HCT116 (cell line): Measurements from ENCODE around the gene PLEKHM3. TPM values are rescaled to one million over a fixed set of nuclear protein-coding genes. Genes with fewer than 3 reads are reported as not detected.

Experiments
- ATAC-seq: fragments of 200-7000 bp; cut with Tn5 transposase; 2 replicates; pipeline ENCODE4 v1.9.1; 2020; ENCODE audit warnings: mild to moderate bottlenecking, moderate library complexity
- BruUV-seq: library from RNA; stranded (reverse); fragments of 400-500 nt; replicated peaks from 2 replicates; lab custom pipeline; 2021; lab: Mats Ljungman, UMichigan
- CTCF ChIA-PET: fragments of 300-600 bp; sonication (Branson Sonifier 250); formaldehyde crosslinking; loops from one replicate; lab custom pipeline; 2021; ENCODE audit warnings: antibody characterized with exemption; lab: Charles Lee
- POLR2A ChIA-PET: fragments of 300-600, 350-600 bp; sonication (Branson Sonifier 250); formaldehyde crosslinking; loops from one replicate; lab custom pipeline; 2021; ENCODE audit warnings: antibody characterized with exemption; lab: Charles Lee
- RAD21 ChIA-PET, 2 experiments: fragments of 300-600 bp; sonication (Branson Sonifier 250); formaldehyde crosslinking; loops; one replicate each; lab custom pipeline; 2023; ENCODE audit warnings: low total read pairs in 2 of 2; ENCODE audit not compliant: uncharacterized antibody in 2 of 2, unreplicated experiment in 2 of 2, low non-redundant PET in 1 of 2; lab: Charles Lee
- DNase-seq: peaks from one replicate; pipeline ENCODE4 v3.0.0-alpha.2; 2010; ENCODE audit warnings: low read depth, low spot score
- H2AFZ ChIP-seq: fragments of 200-600 bp; shearing (Covaris generic), sonication (generic); 2 replicates; pipeline ENCODE4 v1.6.1; 2017; ENCODE audit warnings: low read depth, mixed run types, mixed read lengths, antibody characterized with exemption, low read length; ENCODE audit not compliant: poor library complexity, severe bottlenecking
- H3K27ac ChIP-seq: 2 replicates; pipeline ENCODE4 v1.5.1; 2012; ENCODE audit warnings: low read depth, low read length
- H3K27me3 ChIP-seq: fragments of 200-600 bp; sonication (generic); 2 replicates; pipeline ENCODE4 v1.6.1; 2016; ENCODE audit warnings: mixed run types, low read length, mixed read lengths; ENCODE audit not compliant: insufficient read depth
- H3K36me3 ChIP-seq, 2 experiments: fragments of 200-500 bp in 1 of 2; fragments of 200-600 bp in 1 of 2; sonication (Bioruptor generic) in 1 of 2; sonication (generic) in 1 of 2; 2 replicates each; pipeline versions ENCODE4 v1.5.1 to v1.6.1; 2014 to 2016; ENCODE audit warnings: low read length in 2 of 2, inconsistent platforms in 1 of 2, mixed read lengths in 1 of 2, mixed run types in 1 of 2; ENCODE audit not compliant: insufficient read depth in 2 of 2, control insufficient read depth in 1 of 2
- H3K4me1 ChIP-seq, 2 experiments: fragments of 200-600 bp in 1 of 2; sonication (generic) in 1 of 2; 2 replicates each; pipeline versions ENCODE4 v1.5.1 to v1.6.1; 2012 to 2017; ENCODE audit warnings: low read length in 2 of 2, inconsistent platforms in 1 of 2, mild to moderate bottlenecking in 1 of 2, mixed read lengths in 1 of 2, mixed run types in 1 of 2, moderate library complexity in 1 of 2; ENCODE audit not compliant: insufficient read depth in 2 of 2, control insufficient read depth in 1 of 2
- H3K4me2 ChIP-seq: fragments of 200-600 bp; sonication (generic); 2 replicates; pipeline ENCODE4 v1.6.1; 2017; ENCODE audit warnings: mixed run types, low read length, mixed read lengths
- H3K4me3 ChIP-seq, 2 experiments: fragments of 200-600 bp in 1 of 2; sonication (generic) in 1 of 2; replicated peaks in 1 of 2; 2 replicates each; pipeline ENCODE4 v1.5.1; 2011 to 2016; ENCODE audit warnings: low read length in 2 of 2, control low read depth in 1 of 2, low read depth in 1 of 2, mild to moderate bottlenecking in 1 of 2, mixed read lengths in 1 of 2, mixed run types in 1 of 2
- H3K79me2 ChIP-seq: fragments of 200-600 bp; sonication (generic); 2 replicates; pipeline ENCODE4 v1.6.1; 2017; ENCODE audit warnings: mild to moderate bottlenecking, mixed run types, low read length, moderate library complexity, mixed read lengths; ENCODE audit not compliant: insufficient read depth
- H3K9ac ChIP-seq: fragments of 200-600 bp; sonication (generic); 2 replicates; pipeline ENCODE4 v1.6.1; 2016; ENCODE audit warnings: low read length, mixed read lengths
- H3K9me2 ChIP-seq: fragments of 200-600 bp; sonication (generic), shearing (Covaris generic); 2 replicates; pipeline ENCODE4 v1.6.1; 2017; ENCODE audit warnings: mixed run types, mild to moderate bottlenecking, moderate library complexity; ENCODE audit not compliant: insufficient read depth
- H3K9me3 ChIP-seq, 2 experiments: fragments of 200-500 bp in 1 of 2; fragments of 200-600 bp in 1 of 2; sonication (Bioruptor generic) in 1 of 2; sonication (generic) in 1 of 2; 2 replicates each; pipeline ENCODE4 v1.6.1; 2014 to 2017; ENCODE audit warnings: low read length in 2 of 2, mixed read lengths in 2 of 2, inconsistent platforms in 1 of 2, low read depth in 1 of 2, mild to moderate bottlenecking in 1 of 2, mixed run types in 1 of 2, moderate library complexity in 1 of 2; ENCODE audit not compliant: control insufficient read depth in 1 of 2, insufficient read depth in 1 of 2
- H4K20me1 ChIP-seq: fragments of 200-600 bp; sonication (generic), shearing (Covaris generic); 2 replicates; pipeline ENCODE4 v1.6.1; 2017; ENCODE audit warnings: mixed run types, mild to moderate bottlenecking, moderate library complexity; ENCODE audit not compliant: insufficient read depth
- CBX3 ChIP-seq: IDR thresholded peaks from 2 replicates; pipeline ENCODE4 v1.6.1; 2012; ENCODE audit warnings: low read depth
- CEBPB ChIP-seq: IDR thresholded peaks from 2 replicates; pipeline ENCODE4 v1.6.1; 2012; ENCODE audit warnings: low read depth
- EGR1 ChIP-seq: IDR thresholded peaks from 2 replicates; pipeline ENCODE4 v1.6.1; 2012; ENCODE audit warnings: low read depth
- ELF1 ChIP-seq: IDR thresholded peaks from 2 replicates; pipeline ENCODE4 v1.6.1; 2012; ENCODE audit warnings: low read depth, borderline replicate concordance
- EZH2phosphoT487 ChIP-seq: fragments of 200-600 bp; IDR thresholded peaks from 2 replicates; pipeline ENCODE4 v1.6.1; 2018; ENCODE audit warnings: antibody characterized with exemption, borderline replicate concordance
- FOSL1 ChIP-seq: IDR thresholded peaks from 2 replicates; pipeline ENCODE4 v1.6.1; 2012; ENCODE audit warnings: low read depth
- JUND ChIP-seq: IDR thresholded peaks from 2 replicates; pipeline ENCODE4 v1.6.1; 2012
- POLR2A ChIP-seq: IDR thresholded peaks from 2 replicates; pipeline ENCODE4 v1.7.0; 2011; ENCODE audit warnings: borderline replicate concordance; ENCODE audit not compliant: insufficient read depth, insufficient read length; ENCODE audit errors: extremely low read depth
- SIN3A ChIP-seq: IDR thresholded peaks from 2 replicates; pipeline ENCODE4 v1.6.1; 2012; ENCODE audit warnings: low read depth
- SP1 ChIP-seq: IDR thresholded peaks from 2 replicates; pipeline ENCODE4 v1.6.1; 2012; ENCODE audit warnings: low read depth
- SRF ChIP-seq: IDR thresholded peaks from 2 replicates; pipeline ENCODE4 v1.6.1; 2012; ENCODE audit warnings: low read depth
- TCF7L2 ChIP-seq: IDR thresholded peaks from 2 replicates; pipeline ENCODE4 v1.7.0; 2011; ENCODE audit warnings: borderline replicate concordance, inconsistent platforms; ENCODE audit not compliant: insufficient read depth, insufficient read length; ENCODE audit errors: extremely low read depth
- YY1 ChIP-seq: IDR thresholded peaks from 2 replicates; pipeline ENCODE4 v1.6.1; 2011; ENCODE audit warnings: low read length, low read depth, moderate library complexity, mild to moderate bottlenecking; ENCODE audit not compliant: insufficient replicate concordance; ENCODE audit errors: extremely low read depth
- intact Hi-C: fragments of 100-400 bp; cut with micrococcal nuclease; formaldehyde crosslinking; loops from 2 replicates; pipeline ENCODE4 v1.10.0; 2022
- total RNA-seq: library from RNA; stranded (reverse); gene quantifications from one replicate; pipeline ENCODE4 v1.2.1, GENCODE V29; 2021; ENCODE audit not compliant: unreplicated experiment
- TF ChIP-seq, protein P1 (sequence below): IDR thresholded peaks from 2 replicates; pipeline ENCODE4 v1.6.1; 2011; ENCODE audit warnings: mild to moderate bottlenecking, low read length, moderate library complexity; ENCODE audit not compliant: insufficient replicate concordance; ENCODE audit errors: extremely low read depth
- TF ChIP-seq, protein P2 (sequence below), 3 experiments: fragments of 200-600 bp in 1 of 3; sonication (generic) in 1 of 3; IDR thresholded peaks in 2 of 3; conservative IDR thresholded peaks in 1 of 3; 2 replicates each; pipeline ENCODE4 v1.5.1; 2012 to 2017; ENCODE audit warnings: low read depth in 2 of 3, low read length in 2 of 3, antibody characterized with exemption in 1 of 3, borderline replicate concordance in 1 of 3, control low read depth in 1 of 3, mild to moderate bottlenecking in 1 of 3, mixed read lengths in 1 of 3, mixed run types in 1 of 3, moderate library complexity in 1 of 3; ENCODE audit not compliant: insufficient read depth in 1 of 3
- TF ChIP-seq, protein P3 (sequence below): IDR thresholded peaks from 2 replicates; pipeline ENCODE4 v1.6.1; 2012; ENCODE audit warnings: low read depth

PLEKHM3 gene
- total RNA-seq, 1 experiment from 2014 or later = 6.3 TPM

DNA sequence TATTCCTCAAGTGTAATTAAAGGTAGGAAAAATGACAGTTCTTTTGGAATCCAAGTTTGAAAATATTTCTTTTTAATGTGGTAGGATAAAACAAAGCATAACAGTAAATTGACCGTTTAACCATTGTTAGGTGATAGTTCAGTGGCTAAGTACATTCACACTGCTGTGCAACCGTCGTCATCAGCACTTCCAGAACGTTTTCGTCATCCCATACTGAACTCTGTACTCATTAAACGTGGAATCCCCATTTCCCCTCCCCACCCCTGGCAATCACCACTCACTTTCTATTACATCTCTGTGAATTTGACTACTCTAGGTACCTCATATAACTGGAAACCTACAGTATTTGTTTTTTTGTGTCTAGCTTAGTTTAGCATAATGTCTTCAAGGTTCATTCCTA is 222.7 kb downstream of the PLEKHM3 start (continued):
- TF ChIP-seq POLR2A (no peak), EZH2phosphoT487 (no peak), JUND (no peak), EGR1 (no peak)

DNA sequence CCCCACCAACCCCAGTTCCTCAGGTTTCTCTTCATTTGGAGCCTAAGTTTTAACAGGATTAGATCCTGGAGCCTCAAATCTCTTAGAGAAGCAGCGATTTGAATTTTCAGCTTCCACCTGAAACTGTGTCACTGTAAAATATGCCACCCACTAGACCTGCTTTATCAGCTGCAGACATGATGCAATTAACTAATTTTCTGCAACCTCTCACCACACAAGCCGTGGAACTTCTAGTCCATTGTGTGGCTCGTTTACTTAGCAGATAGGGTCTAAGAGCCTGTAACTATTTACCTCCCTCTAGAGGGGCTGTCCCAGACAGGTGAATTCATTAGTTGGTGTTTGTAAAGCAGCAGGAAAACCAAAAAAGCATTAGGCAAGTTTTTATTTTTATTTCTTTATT is 224.1 kb downstream of the PLEKHM3 start:
- H3K4me1 ChIP-seq = peaks cover 21% of the 10 kb centered on the region in 2 experiments
- intact Hi-C loops = no loop called here
- no TSS peak for BruUV-seq
- ChIA-PET POLR2A (no interaction called here), RAD21 (no interaction called here), CTCF (no interaction called here)
- H3K27ac ChIP-seq = no peak overlapping the region
- H3K9me2 ChIP-seq = no peaks in the 10 kb centered on the region
- no peaks in the 10 kb centered on the region for H3K9me3 ChIP-seq
- DNase-seq = no peak
- no peak overlapping the region for H3K9ac ChIP-seq
- no peak for ATAC-seq
- no peak overlapping the region for H3K4me2 ChIP-seq
- no peaks in the 10 kb centered on the region for H3K27me3 ChIP-seq
- H3K79me2 ChIP-seq = no peaks in the 10 kb centered on the region
- no peak overlapping the region for H2AFZ ChIP-seq
- no peak overlapping the region for H3K4me3 ChIP-seq
- no peaks in the 10 kb centered on the region for H4K20me1 ChIP-seq
- no peaks in the 10 kb centered on the region for H3K36me3 ChIP-seq
- TF ChIP-seq SIN3A (no peak), CEBPB (no peak), YY1 (no peak), EGR1 (no peak), TCF7L2 (no peak), SP1 (no peak), SRF (no peak), FOSL1 (no peak), ELF1 (no peak), CBX3 (no peak)
- TF ChIP-seq, protein P1, sequence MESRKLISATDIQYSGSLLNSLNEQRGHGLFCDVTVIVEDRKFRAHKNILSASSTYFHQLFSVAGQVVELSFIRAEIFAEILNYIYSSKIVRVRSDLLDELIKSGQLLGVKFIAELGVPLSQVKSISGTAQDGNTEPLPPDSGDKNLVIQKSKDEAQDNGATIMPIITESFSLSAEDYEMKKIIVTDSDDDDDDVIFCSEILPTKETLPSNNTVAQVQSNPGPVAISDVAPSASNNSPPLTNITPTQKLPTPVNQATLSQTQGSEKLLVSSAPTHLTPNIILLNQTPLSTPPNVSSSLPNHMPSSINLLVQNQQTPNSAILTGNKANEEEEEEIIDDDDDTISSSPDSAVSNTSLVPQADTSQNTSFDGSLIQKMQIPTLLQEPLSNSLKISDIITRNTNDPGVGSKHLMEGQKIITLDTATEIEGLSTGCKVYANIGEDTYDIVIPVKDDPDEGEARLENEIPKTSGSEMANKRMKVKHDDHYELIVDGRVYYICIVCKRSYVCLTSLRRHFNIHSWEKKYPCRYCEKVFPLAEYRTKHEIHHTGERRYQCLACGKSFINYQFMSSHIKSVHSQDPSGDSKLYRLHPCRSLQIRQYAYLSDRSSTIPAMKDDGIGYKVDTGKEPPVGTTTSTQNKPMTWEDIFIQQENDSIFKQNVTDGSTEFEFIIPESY = no peak
- TF ChIP-seq, protein P2, sequence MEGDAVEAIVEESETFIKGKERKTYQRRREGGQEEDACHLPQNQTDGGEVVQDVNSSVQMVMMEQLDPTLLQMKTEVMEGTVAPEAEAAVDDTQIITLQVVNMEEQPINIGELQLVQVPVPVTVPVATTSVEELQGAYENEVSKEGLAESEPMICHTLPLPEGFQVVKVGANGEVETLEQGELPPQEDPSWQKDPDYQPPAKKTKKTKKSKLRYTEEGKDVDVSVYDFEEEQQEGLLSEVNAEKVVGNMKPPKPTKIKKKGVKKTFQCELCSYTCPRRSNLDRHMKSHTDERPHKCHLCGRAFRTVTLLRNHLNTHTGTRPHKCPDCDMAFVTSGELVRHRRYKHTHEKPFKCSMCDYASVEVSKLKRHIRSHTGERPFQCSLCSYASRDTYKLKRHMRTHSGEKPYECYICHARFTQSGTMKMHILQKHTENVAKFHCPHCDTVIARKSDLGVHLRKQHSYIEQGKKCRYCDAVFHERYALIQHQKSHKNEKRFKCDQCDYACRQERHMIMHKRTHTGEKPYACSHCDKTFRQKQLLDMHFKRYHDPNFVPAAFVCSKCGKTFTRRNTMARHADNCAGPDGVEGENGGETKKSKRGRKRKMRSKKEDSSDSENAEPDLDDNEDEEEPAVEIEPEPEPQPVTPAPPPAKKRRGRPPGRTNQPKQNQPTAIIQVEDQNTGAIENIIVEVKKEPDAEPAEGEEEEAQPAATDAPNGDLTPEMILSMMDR (IDR thresholded peaks at IDR 0.05 in 2 of 3, conservative IDR thresholded peaks at IDR 0.05 in 1 of 3; ENCODE audit: borderline replicate concordance in 1 of 3, insufficient read depth in 1 of 3, low read depth in 2 of 3, low read length in 2 of 3) = no peak
- TF ChIP-seq, protein P3, sequence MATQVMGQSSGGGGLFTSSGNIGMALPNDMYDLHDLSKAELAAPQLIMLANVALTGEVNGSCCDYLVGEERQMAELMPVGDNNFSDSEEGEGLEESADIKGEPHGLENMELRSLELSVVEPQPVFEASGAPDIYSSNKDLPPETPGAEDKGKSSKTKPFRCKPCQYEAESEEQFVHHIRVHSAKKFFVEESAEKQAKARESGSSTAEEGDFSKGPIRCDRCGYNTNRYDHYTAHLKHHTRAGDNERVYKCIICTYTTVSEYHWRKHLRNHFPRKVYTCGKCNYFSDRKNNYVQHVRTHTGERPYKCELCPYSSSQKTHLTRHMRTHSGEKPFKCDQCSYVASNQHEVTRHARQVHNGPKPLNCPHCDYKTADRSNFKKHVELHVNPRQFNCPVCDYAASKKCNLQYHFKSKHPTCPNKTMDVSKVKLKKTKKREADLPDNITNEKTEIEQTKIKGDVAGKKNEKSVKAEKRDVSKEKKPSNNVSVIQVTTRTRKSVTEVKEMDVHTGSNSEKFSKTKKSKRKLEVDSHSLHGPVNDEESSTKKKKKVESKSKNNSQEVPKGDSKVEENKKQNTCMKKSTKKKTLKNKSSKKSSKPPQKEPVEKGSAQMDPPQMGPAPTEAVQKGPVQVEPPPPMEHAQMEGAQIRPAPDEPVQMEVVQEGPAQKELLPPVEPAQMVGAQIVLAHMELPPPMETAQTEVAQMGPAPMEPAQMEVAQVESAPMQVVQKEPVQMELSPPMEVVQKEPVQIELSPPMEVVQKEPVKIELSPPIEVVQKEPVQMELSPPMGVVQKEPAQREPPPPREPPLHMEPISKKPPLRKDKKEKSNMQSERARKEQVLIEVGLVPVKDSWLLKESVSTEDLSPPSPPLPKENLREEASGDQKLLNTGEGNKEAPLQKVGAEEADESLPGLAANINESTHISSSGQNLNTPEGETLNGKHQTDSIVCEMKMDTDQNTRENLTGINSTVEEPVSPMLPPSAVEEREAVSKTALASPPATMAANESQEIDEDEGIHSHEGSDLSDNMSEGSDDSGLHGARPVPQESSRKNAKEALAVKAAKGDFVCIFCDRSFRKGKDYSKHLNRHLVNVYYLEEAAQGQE = no peak
